Activated CD8-positive, alpha-beta memory T cell treated with anti-CD3 and anti-CD28 coated beads, Interleukin-2, amount 10 ng/mL, durations not matched to agents 7 days and 5 days (primary cell): Measurements from ENCODE around the gene CLCN6. TPM values are rescaled to one million over a fixed set of nuclear protein-coding genes. Genes with fewer than 3 reads are reported as not detected.
"Not testable (repeated sequence)": the region's sequence is repeated elsewhere in the genome, so short reads cannot be mapped to it uniquely, and the experiment has no call there.

Experiments
- ATAC-seq: fragments of 150-1000 bp; cut with Tn5 transposase; one replicate; pipeline ENCODE4 v1.10.0; 2021; ENCODE audit warnings: moderate library complexity
- CTCF ChIA-PET: fragments of 350-600 bp; sonication (Branson Sonifier 250); formaldehyde crosslinking; loops from one replicate; lab custom pipeline; 2021; ENCODE audit warnings: antibody characterized with exemption; lab: Charles Lee
- DNase-seq: peaks from one replicate; pipeline ENCODE4 v3.0.0-alpha.2; 2020
- H3K27ac Mint-ChIP-seq: one replicate; pipeline ENCODE4 v1.8.0; 2021; ENCODE audit warnings: mild to moderate bottlenecking, mixed read lengths
- H3K27me3 Mint-ChIP-seq: one replicate; pipeline ENCODE4 v1.8.0; 2021; ENCODE audit warnings: mixed read lengths
- H3K36me3 Mint-ChIP-seq: one replicate; pipeline ENCODE4 v1.8.0; 2021; ENCODE audit warnings: mild to moderate bottlenecking, mixed read lengths
- H3K4me1 Mint-ChIP-seq: one replicate; pipeline ENCODE4 v1.8.0; 2021; ENCODE audit warnings: mixed read lengths
- H3K4me3 Mint-ChIP-seq: one replicate; pipeline ENCODE4 v1.8.0; 2021; ENCODE audit warnings: mild to moderate bottlenecking, moderate library complexity, mixed read lengths
- H3K9me3 Mint-ChIP-seq: one replicate; pipeline ENCODE4 v1.8.0; 2022; ENCODE audit warnings: low read depth, mixed read lengths
- total RNA-seq, 2 experiments: library from RNA; stranded (reverse); gene quantifications; one replicate each; pipeline ENCODE4 v1.2.3, GENCODE V29; 2021

The CLCN6 gene
- total RNA-seq, 2 experiments from 2014 or later: 20.0 to 21.1 TPM

DNA sequence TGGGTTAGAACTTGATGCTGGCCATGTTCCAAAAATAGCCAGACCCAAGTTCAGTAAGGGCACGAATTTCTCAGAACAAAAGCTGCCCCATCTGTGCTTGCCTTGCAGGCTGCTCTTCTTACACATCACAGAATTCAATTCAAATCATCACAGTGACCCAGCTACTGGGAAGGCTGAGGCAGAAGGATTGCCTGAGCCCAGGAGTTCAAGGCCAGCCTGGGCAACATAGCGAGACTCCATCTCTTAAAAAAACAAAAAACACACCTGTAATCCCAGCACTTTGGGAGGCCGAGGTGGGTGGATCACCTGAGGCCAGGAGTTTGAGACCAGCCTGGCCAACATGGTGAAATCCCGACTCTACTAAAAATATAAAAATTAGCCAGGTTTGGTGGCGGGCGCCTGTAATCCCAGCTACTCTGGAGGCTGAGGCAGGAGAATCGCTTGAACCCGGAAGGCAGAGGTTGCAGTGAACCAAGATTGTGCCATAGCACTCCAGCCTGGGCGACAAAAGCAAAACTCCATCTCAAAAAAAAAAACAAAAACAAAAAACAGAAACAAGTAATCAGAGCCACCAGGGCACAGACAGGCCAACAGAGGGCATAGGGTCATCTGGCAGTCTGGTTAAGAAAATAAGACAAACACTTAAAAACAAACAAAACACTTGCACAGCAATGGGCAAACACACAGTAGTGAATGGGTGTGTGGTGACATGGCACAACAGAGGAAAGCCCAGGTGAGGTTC is 1.9 kb upstream of the CLCN6 start:
- Mint-ChIP-seq H3K4me1 (peaks cover 62% of the 10 kb centered on the region), H3K36me3 (peaks cover 13% of the 10 kb centered on the region), H3K4me3 (peak overlapping the region; percentile 91), H3K27ac (peak overlapping the region; percentile 80)
- H3K27me3 Mint-ChIP-seq, H3K9me3 Mint-ChIP-seq, ATAC-seq, DNase-seq: not testable (repeated sequence)
- CTCF ChIA-PET: interaction anchor here (1.0 to 1.9 kb wide), 7 partner anchors 19 to 161 kb away, joined by 3 to 6 read pairs (median 4); partner anchors contain the start of gene FBXO6

DNA sequence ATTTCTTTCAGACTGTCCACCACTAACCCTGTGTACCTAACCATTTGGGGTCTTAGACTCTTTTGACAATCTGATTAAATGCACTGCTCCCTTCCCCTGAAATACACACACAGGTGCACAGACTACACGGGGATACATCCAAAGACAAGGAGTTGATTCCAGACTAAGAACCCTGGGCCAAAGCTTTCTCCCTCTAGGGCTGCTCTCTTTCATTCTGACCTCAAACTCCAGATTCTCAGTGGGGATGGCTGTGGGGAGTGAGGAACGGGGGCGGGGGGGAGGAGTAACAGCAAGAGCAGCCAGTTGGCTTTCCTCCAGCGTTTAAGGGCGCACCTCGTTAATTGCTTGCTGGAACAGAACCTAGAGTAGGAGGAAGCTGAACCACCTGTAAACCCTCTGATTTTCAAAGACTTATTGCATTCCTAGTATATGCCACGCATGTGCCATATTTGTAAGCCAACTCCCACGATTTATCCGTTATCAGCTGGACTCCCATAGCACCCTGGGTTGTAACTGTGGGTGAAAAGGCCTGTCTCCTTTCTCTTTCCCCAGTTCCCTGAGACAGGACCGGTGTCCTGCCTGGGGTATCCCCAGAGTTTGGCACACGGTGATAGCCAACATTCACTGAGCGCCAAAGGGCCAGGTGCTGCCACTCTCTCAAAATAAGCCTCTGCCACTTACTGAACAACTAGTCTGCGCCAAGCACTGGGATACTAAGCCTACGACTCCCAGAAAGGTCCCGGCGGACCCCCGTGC is 1.1 kb upstream of the CLCN6 start:
- Mint-ChIP-seq H3K4me3 (peak overlapping the region; percentile 91), H3K36me3 (peaks cover 14% of the 10 kb centered on the region), H3K9me3 (no peaks in the 10 kb centered on the region), H3K27me3 (no peaks in the 10 kb centered on the region), H3K4me1 (peaks cover 66% of the 10 kb centered on the region), H3K27ac (peak overlapping the region; percentile 90)
- CTCF ChIA-PET: interaction anchor here (1.0 kb wide), 2 partner anchors 154 to 162 kb away, joined by 3 to 4 read pairs; no protein-coding TSS in a partner anchor
- ATAC-seq (no peak), DNase-seq (no peak)

DNA sequence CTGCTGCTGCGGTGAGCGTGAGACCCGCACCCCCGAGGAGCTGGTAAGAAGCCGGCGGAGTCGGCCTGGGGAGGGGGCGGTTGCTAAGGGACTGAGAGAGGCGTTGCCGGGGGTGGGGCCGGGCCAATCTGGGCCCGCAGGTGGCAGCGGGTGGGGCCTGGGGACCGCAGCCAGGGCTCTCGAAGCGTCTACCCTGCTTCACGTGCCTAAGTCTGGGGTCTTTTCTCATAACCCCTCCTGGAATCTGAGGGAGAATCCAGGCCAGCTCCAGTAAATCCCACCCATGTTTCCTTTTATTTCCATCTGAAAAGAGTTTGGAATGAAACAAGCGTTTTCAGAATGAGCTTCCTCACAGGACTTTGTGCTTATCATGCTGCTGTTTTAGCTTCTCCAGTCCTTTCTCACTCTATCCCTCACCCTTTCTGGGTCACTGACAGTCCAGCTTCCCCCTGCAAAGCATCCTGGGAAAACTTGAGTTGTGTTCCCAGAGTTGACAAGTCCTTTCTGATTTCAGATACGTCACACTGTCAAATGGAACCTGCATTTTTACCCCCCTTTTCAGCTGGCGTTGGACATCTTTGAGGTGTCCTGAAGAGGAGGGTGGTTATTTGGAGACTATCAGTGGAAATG is 431 bp downstream of the CLCN6 start:
- CTCF ChIA-PET: interaction anchor here (0.9 to 3.0 kb wide), 6 partner anchors 32 to 174 kb away, joined by 3 to 10 read pairs (median 4); partner anchors contain the start of genes FBXO6 and MFN2
- H3K27ac Mint-ChIP-seq: peak overlapping the region; percentile 90
- peak overlapping the region; percentile 91 for H3K4me3 Mint-ChIP-seq
- no peaks in the 10 kb centered on the region for H3K9me3 Mint-ChIP-seq
- peaks cover 62% of the 10 kb centered on the region for H3K4me1 Mint-ChIP-seq
- ATAC-seq (peak; percentile 55), DNase-seq (peak; percentile 45)
- no peaks in the 10 kb centered on the region for H3K27me3 Mint-ChIP-seq
- peaks cover 8% of the 10 kb centered on the region for H3K36me3 Mint-ChIP-seq

DNA sequence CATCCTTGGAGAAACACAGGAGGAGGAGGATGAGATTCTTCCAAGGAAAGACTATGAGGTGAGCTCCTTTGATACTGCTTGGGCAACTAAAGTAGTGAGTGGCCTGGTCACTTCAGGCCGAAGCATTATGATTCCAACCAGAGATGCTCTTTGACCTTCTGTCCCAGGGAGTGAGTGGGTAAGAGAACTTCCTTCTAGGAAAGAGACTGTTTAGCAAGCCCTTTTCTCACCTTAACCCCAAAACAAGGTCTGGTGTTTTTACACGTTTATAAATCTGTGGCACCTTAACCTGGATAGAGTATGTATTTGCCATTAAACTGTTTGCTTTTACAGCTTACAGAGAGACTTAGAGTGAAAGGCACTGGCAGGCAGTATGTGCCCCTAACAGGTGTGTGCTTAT is 1.1 kb downstream of the CLCN6 start:
- CTCF ChIA-PET: interaction anchor here (0.7 to 3.0 kb wide), 5 partner anchors 31 to 770 kb away, joined by 3 to 10 read pairs (median 4); partner anchors contain the start of genes FBXO6 and MFN2
- peak overlapping the region; percentile 91 for H3K4me3 Mint-ChIP-seq
- peaks cover 12% of the 10 kb centered on the region for H3K36me3 Mint-ChIP-seq
- H3K9me3 Mint-ChIP-seq: no peaks in the 10 kb centered on the region
- H3K4me1 Mint-ChIP-seq: peaks cover 57% of the 10 kb centered on the region
- ATAC-seq (no peak), DNase-seq (no peak)
- H3K27me3 Mint-ChIP-seq: no peaks in the 10 kb centered on the region
- peak overlapping the region; percentile 90 for H3K27ac Mint-ChIP-seq

DNA sequence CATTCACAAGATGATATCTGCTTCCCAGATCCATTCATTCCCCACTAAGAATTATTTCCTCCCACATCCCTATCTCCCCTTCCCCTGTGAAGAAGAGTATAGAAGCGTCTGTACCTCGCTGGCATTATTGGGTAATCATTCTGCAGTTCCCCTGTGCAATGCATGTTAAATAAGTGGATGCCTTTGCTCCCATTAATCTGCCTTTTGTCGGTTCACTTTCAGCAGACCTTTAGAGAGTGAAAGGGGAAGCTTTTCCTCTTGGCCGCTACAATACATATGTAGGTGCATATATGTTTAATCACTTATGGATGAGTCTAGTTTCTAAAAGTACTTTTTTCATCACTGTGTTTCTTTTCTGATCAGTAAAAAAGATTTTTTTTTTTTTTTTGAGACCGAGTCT is 7.0 kb downstream of the CLCN6 start:
- Mint-ChIP-seq H3K36me3 (peaks cover 30% of the 10 kb centered on the region), H3K27me3 (no peaks in the 10 kb centered on the region), H3K27ac (no peak overlapping the region), H3K4me3 (no peak overlapping the region), H3K4me1 (peaks cover 9% of the 10 kb centered on the region), H3K9me3 (no peaks in the 10 kb centered on the region)
- CTCF ChIA-PET: no interaction called here
- DNase-seq (no peak), ATAC-seq (no peak)

DNA sequence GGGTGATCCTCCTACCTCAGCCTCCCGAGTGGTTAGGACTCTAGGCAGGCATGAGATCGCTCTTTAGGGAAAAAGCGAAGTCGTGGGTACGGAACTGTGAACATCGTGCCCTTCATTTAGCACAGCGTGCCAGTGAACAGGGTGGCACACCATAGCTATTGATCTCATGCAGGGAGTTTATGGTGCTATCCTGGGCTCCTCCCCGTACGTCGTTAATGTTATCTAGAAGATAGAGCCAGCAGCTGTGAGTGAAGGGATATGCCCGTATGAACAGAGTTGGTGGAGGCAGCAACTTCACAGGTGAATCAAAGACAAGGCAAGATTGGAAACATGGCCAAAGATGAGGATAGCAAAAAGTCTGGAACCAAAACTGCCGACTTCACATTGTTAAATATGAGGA is 11.2 kb downstream of the CLCN6 start:
- DNase-seq: no peak
- Mint-ChIP-seq H3K27ac (no peak overlapping the region), H3K4me1 (no peaks in the 10 kb centered on the region), H3K36me3 (peaks cover 21% of the 10 kb centered on the region), H3K9me3 (no peaks in the 10 kb centered on the region), H3K4me3 (no peak overlapping the region), H3K27me3 (no peaks in the 10 kb centered on the region)
- no peak for ATAC-seq
- CTCF ChIA-PET: no interaction called here

DNA sequence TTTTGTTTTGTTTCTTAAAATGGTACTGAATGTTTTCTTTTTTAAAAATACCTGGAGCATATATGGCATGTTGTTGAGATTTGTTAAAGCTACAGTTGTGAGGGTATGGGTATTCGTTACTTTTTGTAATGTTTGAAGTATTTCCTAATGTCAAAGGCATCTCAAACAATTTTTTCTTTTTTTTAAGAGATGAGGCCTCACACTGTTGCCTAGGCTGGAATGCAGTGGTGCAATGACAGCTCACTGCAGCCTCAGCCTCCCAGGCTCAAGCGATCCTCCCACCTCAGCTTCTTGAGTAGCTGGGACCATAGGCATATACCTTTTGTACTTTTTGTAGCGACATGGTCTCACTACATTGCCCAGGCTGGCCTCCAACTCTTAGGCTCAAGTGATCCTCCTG is 16.1 kb downstream of the CLCN6 start:
- Mint-ChIP-seq H3K9me3 (no peaks in the 10 kb centered on the region), H3K4me1 (no peaks in the 10 kb centered on the region), H3K27me3 (no peaks in the 10 kb centered on the region), H3K27ac (no peak overlapping the region), H3K36me3 (peaks cover 8% of the 10 kb centered on the region), H3K4me3 (no peak overlapping the region)
- DNase-seq (no peak), ATAC-seq (no peak)
- CTCF ChIA-PET: no interaction called here

DNA sequence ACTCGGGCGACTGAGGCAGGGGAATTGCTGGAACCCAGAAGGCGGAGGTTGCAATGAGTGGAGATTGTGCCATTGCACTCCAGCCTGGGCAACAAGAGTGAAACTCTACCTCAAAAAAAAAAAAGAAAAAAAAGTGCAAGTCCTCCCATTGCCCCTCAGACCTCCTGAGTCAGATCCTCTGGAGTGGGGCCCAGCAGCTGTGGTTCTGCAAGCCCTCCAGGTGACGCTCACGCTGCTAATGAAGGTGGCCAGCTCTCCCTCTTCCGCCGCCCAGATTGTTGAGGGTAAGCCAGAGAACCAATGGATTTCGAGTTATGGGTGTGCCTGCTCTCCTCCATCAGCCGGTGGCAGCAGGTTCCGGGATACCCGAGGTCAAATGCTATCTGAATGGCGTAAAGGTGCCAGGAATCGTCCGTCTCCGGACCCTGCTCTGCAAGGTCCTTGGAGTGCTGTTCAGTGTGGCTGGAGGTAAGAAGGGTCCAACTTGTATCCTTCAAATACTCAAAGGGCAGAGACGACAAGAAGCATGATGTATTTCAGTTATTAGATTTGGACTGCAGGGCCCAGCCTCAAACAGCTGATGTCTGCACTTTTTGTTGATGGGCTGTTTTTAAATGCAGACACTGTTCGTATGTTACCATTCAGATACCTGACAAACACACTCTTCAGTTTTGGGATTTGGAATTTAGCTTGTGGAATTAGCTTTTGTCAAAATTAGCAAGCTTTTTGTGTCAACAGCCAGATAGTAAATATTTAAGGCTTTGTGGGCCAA is 17.6 kb downstream of the CLCN6 start:
- CTCF ChIA-PET: interaction anchor here (1.0 kb wide), 1 partner anchor 8 kb away, joined by 3 read pairs; no protein-coding TSS in a partner anchor
- DNase-seq (no peak), ATAC-seq (no peak)
- Mint-ChIP-seq H3K9me3 (no peaks in the 10 kb centered on the region), H3K4me1 (no peaks in the 10 kb centered on the region), H3K27ac (no peak overlapping the region), H3K4me3 (no peak overlapping the region), H3K27me3 (no peaks in the 10 kb centered on the region), H3K36me3 (peaks cover 3% of the 10 kb centered on the region)

DNA sequence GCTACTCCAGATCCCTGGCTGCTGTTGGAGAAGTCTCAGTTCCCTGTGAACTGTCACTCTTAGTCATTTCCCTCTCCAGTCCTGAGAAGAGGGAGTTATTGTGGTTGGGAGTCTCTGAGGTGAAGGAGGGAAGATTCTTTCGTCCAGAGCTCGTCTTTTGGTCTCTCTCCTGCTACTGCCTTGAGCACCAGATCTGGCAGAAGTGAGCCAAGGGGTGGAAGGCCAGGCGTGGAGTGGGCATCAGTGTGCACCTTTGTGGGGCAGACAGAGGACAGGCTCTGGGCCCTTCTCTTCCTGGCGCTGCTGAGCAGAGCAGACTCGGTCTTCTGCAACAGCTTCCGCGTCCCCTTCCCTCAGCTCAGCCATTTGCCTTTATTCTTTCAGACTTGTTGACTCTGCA is 19.1 kb downstream of the CLCN6 start:
- Mint-ChIP-seq H3K36me3 (peaks cover 8% of the 10 kb centered on the region), H3K4me1 (no peaks in the 10 kb centered on the region), H3K9me3 (no peaks in the 10 kb centered on the region), H3K4me3 (no peak overlapping the region), H3K27ac (no peak overlapping the region), H3K27me3 (no peaks in the 10 kb centered on the region)
- no peak for ATAC-seq
- CTCF ChIA-PET: no interaction called here
- no peak for DNase-seq

DNA sequence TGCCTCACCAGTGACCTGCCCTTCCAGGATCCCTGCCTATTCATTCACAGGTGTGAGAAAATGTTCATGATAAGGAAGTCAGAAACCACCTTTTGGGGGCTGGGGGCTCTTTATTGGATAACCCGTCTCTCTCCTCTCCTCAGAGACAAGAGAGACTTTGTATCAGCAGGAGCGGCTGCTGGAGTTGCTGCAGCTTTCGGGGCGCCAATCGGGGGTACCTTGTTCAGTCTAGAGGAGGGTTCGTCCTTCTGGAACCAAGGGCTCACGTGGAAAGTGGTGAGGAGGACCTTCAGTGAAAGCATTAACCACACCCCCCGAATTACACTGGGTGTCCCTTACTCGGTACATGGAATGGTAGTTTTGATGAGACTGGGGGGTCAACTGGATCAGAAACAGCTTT is 21.0 kb downstream of the CLCN6 start:
- DNase-seq (no peak), ATAC-seq (no peak)
- peaks cover 6% of the 10 kb centered on the region for H3K36me3 Mint-ChIP-seq
- CTCF ChIA-PET: interaction anchor here (1.4 kb wide), 1 partner anchor 11 kb away, joined by 4 read pairs; no protein-coding TSS in a partner anchor
- no peaks in the 10 kb centered on the region for H3K27me3 Mint-ChIP-seq
- H3K4me3 Mint-ChIP-seq: no peak overlapping the region
- H3K27ac Mint-ChIP-seq: no peak overlapping the region
- H3K4me1 Mint-ChIP-seq: no peaks in the 10 kb centered on the region
- H3K9me3 Mint-ChIP-seq: no peaks in the 10 kb centered on the region

DNA sequence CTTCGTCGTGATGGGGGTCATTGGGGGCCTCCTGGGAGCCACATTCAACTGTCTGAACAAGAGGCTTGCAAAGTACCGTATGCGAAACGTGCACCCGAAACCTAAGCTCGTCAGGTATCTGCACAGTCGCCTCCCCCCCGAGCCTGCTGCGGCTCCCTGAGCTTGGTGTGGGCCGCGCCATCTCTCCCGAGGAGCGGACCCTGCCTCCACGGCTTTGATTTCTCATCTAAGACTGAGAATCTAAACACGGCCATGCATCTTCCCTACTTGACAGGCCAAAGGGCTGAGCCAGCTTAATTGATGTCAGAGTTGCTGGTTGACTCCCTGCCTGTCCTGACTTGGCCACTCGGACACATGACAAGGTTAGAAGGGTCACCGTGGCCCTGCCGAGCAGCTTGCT is 22.5 kb downstream of the CLCN6 start:
- CTCF ChIA-PET: interaction anchor here (1.1 kb wide), 1 partner anchor 791 kb away, joined by 3 read pairs; no protein-coding TSS in a partner anchor
- peaks cover 6% of the 10 kb centered on the region for H3K36me3 Mint-ChIP-seq

DNA sequence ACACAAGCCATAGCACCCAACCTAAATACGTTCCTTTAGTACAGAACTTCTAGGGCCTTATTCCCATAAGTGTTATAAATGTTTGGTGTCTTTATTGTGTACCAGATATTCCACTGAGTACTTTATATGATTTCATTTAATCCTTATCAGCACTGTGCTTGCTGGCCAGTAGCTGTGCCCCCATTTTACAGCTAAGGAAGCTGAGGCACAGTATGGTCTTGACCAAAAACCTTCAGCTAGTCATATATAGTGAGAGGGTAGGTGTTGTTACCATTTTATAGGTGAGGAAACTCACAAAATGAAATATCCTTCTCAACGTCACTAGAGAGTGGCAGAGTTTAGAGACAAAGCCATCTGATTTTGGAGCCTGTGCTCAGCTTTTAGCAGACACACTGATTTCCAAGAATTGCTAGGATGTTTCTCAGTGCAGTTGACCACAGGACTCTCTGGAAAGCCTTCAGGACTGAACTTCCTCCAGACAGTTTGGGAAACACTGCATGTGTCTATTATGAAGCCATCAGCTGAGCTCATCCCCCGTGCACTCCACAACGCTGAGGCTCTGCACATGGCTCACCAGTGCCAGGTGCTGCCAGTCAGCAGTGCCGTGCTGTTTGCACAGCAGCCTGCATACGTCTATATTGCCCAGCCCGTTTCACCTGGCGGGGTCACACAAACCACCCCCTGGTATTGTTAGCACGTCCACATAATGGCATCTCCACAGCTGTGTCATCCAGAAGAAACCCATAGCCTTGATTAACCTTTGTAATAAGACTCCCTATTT is 26.1 kb downstream of the CLCN6 start:
- H3K4me3 Mint-ChIP-seq: no peak overlapping the region
- H3K27ac Mint-ChIP-seq: no peak overlapping the region
- H3K9me3 Mint-ChIP-seq: no peaks in the 10 kb centered on the region
- DNase-seq (no peak), ATAC-seq (no peak)
- CTCF ChIA-PET: interaction anchor here (0.7 kb wide), 1 partner anchor 9 kb away, joined by 3 read pairs; no protein-coding TSS in a partner anchor
- no peaks in the 10 kb centered on the region for H3K27me3 Mint-ChIP-seq
- peaks cover 8% of the 10 kb centered on the region for H3K36me3 Mint-ChIP-seq
- no peaks in the 10 kb centered on the region for H3K4me1 Mint-ChIP-seq

More for the DNA sequence above, 22.5 kb downstream of the CLCN6 start:
- Mint-ChIP-seq H3K9me3 (no peaks in the 10 kb centered on the region), H3K27ac (no peak overlapping the region), H3K4me3 (no peak overlapping the region), H3K4me1 (no peaks in the 10 kb centered on the region), H3K27me3 (no peaks in the 10 kb centered on the region)
- no peak for DNase-seq
- ATAC-seq: no peak
